ENCODE results near the gene GAA. TPM values are rescaled to one million over a fixed set of nuclear protein-coding genes. Genes with fewer than 3 reads are reported as not detected.

Gene GAA
- total and polyA plus RNA-seq, 4 donors = 21.3 to 58.7 (median 37.0) TPM

- no peaks in the 10 kb centered on the region for H3K9me3 ChIP-seq (ENCODE audit: control insufficient read depth in 4 of 4, low read length in 3 of 4)
- no peak overlapping the region for H3K27ac ChIP-seq (ENCODE audit: low read depth in 1 of 2, low read length in 2 of 2)
- no peaks in the 10 kb centered on the region for H3K27me3 ChIP-seq (ENCODE audit: control insufficient read depth in 4 of 4, insufficient read depth in 4 of 4, low read length in 3 of 4)
- no peak overlapping the region for H3K9ac ChIP-seq (ENCODE audit: low read depth in 1 of 2, low read length in 2 of 2)
- no peaks in the 10 kb centered on the region for H3K36me3 ChIP-seq (ENCODE audit: control insufficient read depth in 4 of 4, insufficient read depth in 3 of 4, low read depth in 1 of 4, low read length in 3 of 4)
- H3K4me3 ChIP-seq (ENCODE audit: low read depth in 1 of 3, low read length in 3 of 3) = no peak overlapping the region
- TF ChIP-seq FOXA1 (IDR thresholded peaks at IDR 0.05) = no peak
- no peak for TF ChIP-seq EGR1 (IDR thresholded peaks at IDR 0.05; ENCODE audit: low read depth in 2 of 2)
- TF ChIP-seq SP1 (IDR thresholded peaks at IDR 0.05) = no peak
- TF ChIP-seq RXRA (IDR thresholded peaks at IDR 0.05) = no peak
- TF ChIP-seq FOXA2 (IDR thresholded peaks at IDR 0.05) = no peak
- TF ChIP-seq, protein P1, sequence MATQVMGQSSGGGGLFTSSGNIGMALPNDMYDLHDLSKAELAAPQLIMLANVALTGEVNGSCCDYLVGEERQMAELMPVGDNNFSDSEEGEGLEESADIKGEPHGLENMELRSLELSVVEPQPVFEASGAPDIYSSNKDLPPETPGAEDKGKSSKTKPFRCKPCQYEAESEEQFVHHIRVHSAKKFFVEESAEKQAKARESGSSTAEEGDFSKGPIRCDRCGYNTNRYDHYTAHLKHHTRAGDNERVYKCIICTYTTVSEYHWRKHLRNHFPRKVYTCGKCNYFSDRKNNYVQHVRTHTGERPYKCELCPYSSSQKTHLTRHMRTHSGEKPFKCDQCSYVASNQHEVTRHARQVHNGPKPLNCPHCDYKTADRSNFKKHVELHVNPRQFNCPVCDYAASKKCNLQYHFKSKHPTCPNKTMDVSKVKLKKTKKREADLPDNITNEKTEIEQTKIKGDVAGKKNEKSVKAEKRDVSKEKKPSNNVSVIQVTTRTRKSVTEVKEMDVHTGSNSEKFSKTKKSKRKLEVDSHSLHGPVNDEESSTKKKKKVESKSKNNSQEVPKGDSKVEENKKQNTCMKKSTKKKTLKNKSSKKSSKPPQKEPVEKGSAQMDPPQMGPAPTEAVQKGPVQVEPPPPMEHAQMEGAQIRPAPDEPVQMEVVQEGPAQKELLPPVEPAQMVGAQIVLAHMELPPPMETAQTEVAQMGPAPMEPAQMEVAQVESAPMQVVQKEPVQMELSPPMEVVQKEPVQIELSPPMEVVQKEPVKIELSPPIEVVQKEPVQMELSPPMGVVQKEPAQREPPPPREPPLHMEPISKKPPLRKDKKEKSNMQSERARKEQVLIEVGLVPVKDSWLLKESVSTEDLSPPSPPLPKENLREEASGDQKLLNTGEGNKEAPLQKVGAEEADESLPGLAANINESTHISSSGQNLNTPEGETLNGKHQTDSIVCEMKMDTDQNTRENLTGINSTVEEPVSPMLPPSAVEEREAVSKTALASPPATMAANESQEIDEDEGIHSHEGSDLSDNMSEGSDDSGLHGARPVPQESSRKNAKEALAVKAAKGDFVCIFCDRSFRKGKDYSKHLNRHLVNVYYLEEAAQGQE (IDR thresholded peaks at IDR 0.05) = no peak
- no peak for TF ChIP-seq HNF4G (IDR thresholded peaks at IDR 0.05)
- no peak for TF ChIP-seq TAF1 (conservative IDR thresholded peaks at IDR 0.05)
- TF ChIP-seq HNF4A (conservative IDR thresholded peaks at IDR 0.05) = no peak
- TF ChIP-seq, protein P2, sequence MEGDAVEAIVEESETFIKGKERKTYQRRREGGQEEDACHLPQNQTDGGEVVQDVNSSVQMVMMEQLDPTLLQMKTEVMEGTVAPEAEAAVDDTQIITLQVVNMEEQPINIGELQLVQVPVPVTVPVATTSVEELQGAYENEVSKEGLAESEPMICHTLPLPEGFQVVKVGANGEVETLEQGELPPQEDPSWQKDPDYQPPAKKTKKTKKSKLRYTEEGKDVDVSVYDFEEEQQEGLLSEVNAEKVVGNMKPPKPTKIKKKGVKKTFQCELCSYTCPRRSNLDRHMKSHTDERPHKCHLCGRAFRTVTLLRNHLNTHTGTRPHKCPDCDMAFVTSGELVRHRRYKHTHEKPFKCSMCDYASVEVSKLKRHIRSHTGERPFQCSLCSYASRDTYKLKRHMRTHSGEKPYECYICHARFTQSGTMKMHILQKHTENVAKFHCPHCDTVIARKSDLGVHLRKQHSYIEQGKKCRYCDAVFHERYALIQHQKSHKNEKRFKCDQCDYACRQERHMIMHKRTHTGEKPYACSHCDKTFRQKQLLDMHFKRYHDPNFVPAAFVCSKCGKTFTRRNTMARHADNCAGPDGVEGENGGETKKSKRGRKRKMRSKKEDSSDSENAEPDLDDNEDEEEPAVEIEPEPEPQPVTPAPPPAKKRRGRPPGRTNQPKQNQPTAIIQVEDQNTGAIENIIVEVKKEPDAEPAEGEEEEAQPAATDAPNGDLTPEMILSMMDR (IDR thresholded peaks at IDR 0.05; ENCODE audit: low read depth, low read length, missing input control) = no peak
- TF ChIP-seq, protein P3, sequence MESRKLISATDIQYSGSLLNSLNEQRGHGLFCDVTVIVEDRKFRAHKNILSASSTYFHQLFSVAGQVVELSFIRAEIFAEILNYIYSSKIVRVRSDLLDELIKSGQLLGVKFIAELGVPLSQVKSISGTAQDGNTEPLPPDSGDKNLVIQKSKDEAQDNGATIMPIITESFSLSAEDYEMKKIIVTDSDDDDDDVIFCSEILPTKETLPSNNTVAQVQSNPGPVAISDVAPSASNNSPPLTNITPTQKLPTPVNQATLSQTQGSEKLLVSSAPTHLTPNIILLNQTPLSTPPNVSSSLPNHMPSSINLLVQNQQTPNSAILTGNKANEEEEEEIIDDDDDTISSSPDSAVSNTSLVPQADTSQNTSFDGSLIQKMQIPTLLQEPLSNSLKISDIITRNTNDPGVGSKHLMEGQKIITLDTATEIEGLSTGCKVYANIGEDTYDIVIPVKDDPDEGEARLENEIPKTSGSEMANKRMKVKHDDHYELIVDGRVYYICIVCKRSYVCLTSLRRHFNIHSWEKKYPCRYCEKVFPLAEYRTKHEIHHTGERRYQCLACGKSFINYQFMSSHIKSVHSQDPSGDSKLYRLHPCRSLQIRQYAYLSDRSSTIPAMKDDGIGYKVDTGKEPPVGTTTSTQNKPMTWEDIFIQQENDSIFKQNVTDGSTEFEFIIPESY (IDR thresholded peaks at IDR 0.05) = no peak
- no peak for TF ChIP-seq JUND (IDR thresholded peaks at IDR 0.05)
- no peak for TF ChIP-seq RAD21 (IDR thresholded peaks at IDR 0.05)
- TF ChIP-seq GABPA (IDR thresholded peaks at IDR 0.05 in 1 of 2, conservative IDR thresholded peaks at IDR 0.05 in 1 of 2) = no peak
- no peak for TF ChIP-seq NR2F2 (IDR thresholded peaks at IDR 0.05)
- TF ChIP-seq YY1 (IDR thresholded peaks at IDR 0.05) = no peak
- TF ChIP-seq, protein P4, sequence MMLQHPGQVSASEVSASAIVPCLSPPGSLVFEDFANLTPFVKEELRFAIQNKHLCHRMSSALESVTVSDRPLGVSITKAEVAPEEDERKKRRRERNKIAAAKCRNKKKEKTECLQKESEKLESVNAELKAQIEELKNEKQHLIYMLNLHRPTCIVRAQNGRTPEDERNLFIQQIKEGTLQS (IDR thresholded peaks at IDR 0.05) = no peak
- TF ChIP-seq, protein P5, sequence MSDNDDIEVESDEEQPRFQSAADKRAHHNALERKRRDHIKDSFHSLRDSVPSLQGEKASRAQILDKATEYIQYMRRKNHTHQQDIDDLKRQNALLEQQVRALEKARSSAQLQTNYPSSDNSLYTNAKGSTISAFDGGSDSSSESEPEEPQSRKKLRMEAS (IDR thresholded peaks at IDR 0.05) = no peak
- WGBS = 68% methylated on average over 2 of the region's 2 CpGs
- DNase-seq (ENCODE audit: low spot score) = no peak
- no peaks in the 10 kb centered on the region for H3K4me1 ChIP-seq (ENCODE audit: control insufficient read depth in 4 of 4, insufficient read depth in 4 of 4, low read length in 3 of 4)
Measured at GRCh38 chr17:80158846-80159245, 57.5 kb downstream of the GAA start.
